Esophagus squamous epithelium (tissue), 4 donors: ENCODE data around the gene MORC3.

Source experiments
- CTCF ChIP-seq, 6 experiments: fragments of 450-650 bp in 4 of 6; fragments of 200-600 bp in 2 of 6; sonication (generic) in 2 of 6; IDR thresholded peaks; one replicate each; pipeline ENCODE4 v1.5.1; 2016 to 2019; ENCODE audit warnings: antibody characterized with exemption in 6 of 6, mild to moderate bottlenecking in 4 of 6, moderate library complexity in 4 of 6
- POLR2A ChIP-seq, 4 donors: fragments of 450-650 bp; IDR thresholded peaks; one replicate each; pipeline ENCODE4 v1.6.1; 2017; ENCODE audit warnings: antibody characterized with exemption in 4 of 4, mild to moderate bottlenecking in 4 of 4, moderate library complexity in 3 of 4

GRCh38 chr21:36388096-36388495, 68.1 kb downstream of the MORC3 start:
- TF ChIP-seq POLR2A (IDR thresholded peaks at IDR 0.05) (no peak), CTCF (IDR thresholded peaks at IDR 0.05) (no peak)
